ENCODE measurements around the gene OVCA2. TPM values are rescaled to one million over a fixed set of nuclear protein-coding genes. Genes with fewer than 3 reads are reported as not detected.

OVCA2 gene
- total RNA-seq, 2 experiments from 2014 or later, result 22.7 to 24.7 TPM

GRCh38 chr17:2067048-2067561 is 25.3 kb downstream of the OVCA2 start:
- CTCF ChIA-PET, result interaction anchor here (1.9 kb wide), 1 partner anchor 9 kb away, joined by 10 read pairs; no protein-coding TSS in a partner anchor
- Mint-ChIP-seq H3K4me1 (ENCODE audit: low read depth) (peaks cover 32% of the 10 kb centered on the region), H3K27ac (no peak overlapping the region), H3K9me3 (no peaks in the 10 kb centered on the region), H3K27me3 (ENCODE audit: low read depth) (peaks cover 2% of the 10 kb centered on the region), H3K36me3 (ENCODE audit: low read depth) (peaks cover 62% of the 10 kb centered on the region), H3K4me3 (no peak overlapping the region)
- intact Hi-C loops (cut with micrococcal nuclease), result no loop called here
- DNase-seq, result no peak

- Mint-ChIP-seq H3K27ac (no peak overlapping the region), H3K36me3 (ENCODE audit: low read depth) (peaks cover 60% of the 10 kb centered on the region), H3K4me3 (no peak overlapping the region), H3K27me3 (ENCODE audit: low read depth) (peaks cover 2% of the 10 kb centered on the region), H3K4me1 (ENCODE audit: low read depth) (peaks cover 32% of the 10 kb centered on the region), H3K9me3 (no peaks in the 10 kb centered on the region)
- DNase-seq, result no peak
- CTCF ChIA-PET, result interaction anchor here (1.6 to 1.9 kb wide), 2 partner anchors 10 to 179 kb away, joined by 5 to 10 read pairs; no protein-coding TSS in a partner anchor
- intact Hi-C loops (cut with micrococcal nuclease), result no loop called here
These were observed 25.8 kb downstream of the OVCA2 start for GRCh38 chr17:2067608-2068024.

- no peaks in the 10 kb centered on the region for H3K9me3 Mint-ChIP-seq
- CTCF ChIA-PET, result interaction anchor here (0.5 to 1.9 kb wide), 4 partner anchors 10 to 250 kb away, joined by 4 to 10 read pairs (median 5); no protein-coding TSS in a partner anchor
- peaks cover 32% of the 10 kb centered on the region for H3K4me1 Mint-ChIP-seq (ENCODE audit: low read depth)
These were observed 26.3 kb downstream of the OVCA2 start for GRCh38 chr17:2068031-2068518.

GRCh38 chr17:2068519-2069051 is 26.8 kb downstream of the OVCA2 start:
- intact Hi-C loops (cut with micrococcal nuclease), result no loop called here
- no peak overlapping the region for H3K4me3 Mint-ChIP-seq
- peaks cover 32% of the 10 kb centered on the region for H3K4me1 Mint-ChIP-seq (ENCODE audit: low read depth)
- peaks cover 2% of the 10 kb centered on the region for H3K27me3 Mint-ChIP-seq (ENCODE audit: low read depth)
- no peak overlapping the region for H3K27ac Mint-ChIP-seq
- peaks cover 56% of the 10 kb centered on the region for H3K36me3 Mint-ChIP-seq (ENCODE audit: low read depth)
- CTCF ChIA-PET, result interaction anchor here (0.5 to 1.9 kb wide), 6 partner anchors 11 to 249 kb away, joined by 3 to 10 read pairs (median 4); no protein-coding TSS in a partner anchor
- no peaks in the 10 kb centered on the region for H3K9me3 Mint-ChIP-seq
- no peak for DNase-seq

More at GRCh38 chr17:2068031-2068518, 26.3 kb downstream of the OVCA2 start:
- peaks cover 60% of the 10 kb centered on the region for H3K36me3 Mint-ChIP-seq (ENCODE audit: low read depth)
- DNase-seq, result no peak
- H3K27ac Mint-ChIP-seq, result no peak overlapping the region
- intact Hi-C loops (cut with micrococcal nuclease), result no loop called here
- peaks cover 2% of the 10 kb centered on the region for H3K27me3 Mint-ChIP-seq (ENCODE audit: low read depth)
- no peak overlapping the region for H3K4me3 Mint-ChIP-seq

GRCh38 chr17:2070241-2071023 is 28.6 kb downstream of the OVCA2 start:
- intact Hi-C loops (cut with micrococcal nuclease), result loop anchor here (1.0 kb wide), 2 partner anchors 17 to 174 kb away; no protein-coding TSS in a partner anchor
- Mint-ChIP-seq H3K4me1 (ENCODE audit: low read depth) (peaks cover 32% of the 10 kb centered on the region), H3K36me3 (ENCODE audit: low read depth) (peaks cover 42% of the 10 kb centered on the region)

GRCh38 chr17:2071024-2071385 is 29.2 kb downstream of the OVCA2 start:
- peaks cover 32% of the 10 kb centered on the region for H3K4me1 Mint-ChIP-seq (ENCODE audit: low read depth)
- CTCF ChIA-PET, result interaction anchor here (0.6 to 2.6 kb wide), 7 partner anchors 15 to 210 kb away, joined by 3 to 9 read pairs (median 4); partner anchors contain the start of gene HIC1
- no peaks in the 10 kb centered on the region for H3K9me3 Mint-ChIP-seq
- H3K27ac Mint-ChIP-seq, result no peak overlapping the region
- no peak overlapping the region for H3K4me3 Mint-ChIP-seq
- H3K36me3 Mint-ChIP-seq (ENCODE audit: low read depth), result peaks cover 37% of the 10 kb centered on the region
- no peak for DNase-seq
- no peaks in the 10 kb centered on the region for H3K27me3 Mint-ChIP-seq (ENCODE audit: low read depth)
- intact Hi-C loops (cut with micrococcal nuclease), result no loop called here

More at GRCh38 chr17:2070241-2071023, 28.6 kb downstream of the OVCA2 start:
- Mint-ChIP-seq H3K27ac (peak overlapping the region; percentile 43), H3K27me3 (ENCODE audit: low read depth) (no peaks in the 10 kb centered on the region), H3K9me3 (no peaks in the 10 kb centered on the region), H3K4me3 (peak overlapping the region; percentile 22)
- DNase-seq, result peak; percentile 87
- CTCF ChIA-PET, result interaction anchor here (0.9 to 2.6 kb wide), 7 partner anchors 15 to 211 kb away, joined by 3 to 9 read pairs (median 4); partner anchors contain the start of gene HIC1

- Mint-ChIP-seq H3K4me1 (ENCODE audit: low read depth) (peaks cover 32% of the 10 kb centered on the region), H3K36me3 (ENCODE audit: low read depth) (peaks cover 34% of the 10 kb centered on the region), H3K4me3 (no peak overlapping the region), H3K9me3 (no peaks in the 10 kb centered on the region), H3K27me3 (ENCODE audit: low read depth) (no peaks in the 10 kb centered on the region), H3K27ac (no peak overlapping the region)
- no peak for DNase-seq
- intact Hi-C loops (cut with micrococcal nuclease), result no loop called here
- CTCF ChIA-PET, result interaction anchor here (0.6 to 2.6 kb wide), 5 partner anchors 17 to 174 kb away, joined by 3 to 9 read pairs (median 4); partner anchors contain the start of gene HIC1
These were observed 29.8 kb downstream of the OVCA2 start for GRCh38 chr17:2071455-2072281.

GRCh38 chr17:2074919-2075318 is 33.1 kb downstream of the OVCA2 start:
- no peaks in the 10 kb centered on the region for H3K27me3 Mint-ChIP-seq (ENCODE audit: low read depth)
- no peak overlapping the region for H3K27ac Mint-ChIP-seq
- H3K4me1 Mint-ChIP-seq (ENCODE audit: low read depth), result peaks cover 17% of the 10 kb centered on the region
- no peaks in the 10 kb centered on the region for H3K9me3 Mint-ChIP-seq
- no peak overlapping the region for H3K4me3 Mint-ChIP-seq
- H3K36me3 Mint-ChIP-seq (ENCODE audit: low read depth), result peaks cover 32% of the 10 kb centered on the region
- CTCF ChIA-PET, result interaction anchor here (1.0 to 1.1 kb wide), 2 partner anchors 11 to 16 kb away, joined by 3 read pairs; no protein-coding TSS in a partner anchor
- intact Hi-C loops (cut with micrococcal nuclease), result no loop called here
- no peak for DNase-seq

- no peaks in the 10 kb centered on the region for H3K27me3 Mint-ChIP-seq (ENCODE audit: low read depth)
- H3K4me1 Mint-ChIP-seq (ENCODE audit: low read depth), result peaks cover 11% of the 10 kb centered on the region
- intact Hi-C loops (cut with micrococcal nuclease), result no loop called here
- no peak overlapping the region for H3K27ac Mint-ChIP-seq
- CTCF ChIA-PET, result interaction anchor here (0.9 to 1.1 kb wide), 2 partner anchors 11 to 12 kb away, joined by 3 read pairs; no protein-coding TSS in a partner anchor
- no peaks in the 10 kb centered on the region for H3K9me3 Mint-ChIP-seq
- peaks cover 28% of the 10 kb centered on the region for H3K36me3 Mint-ChIP-seq (ENCODE audit: low read depth)
- no peak overlapping the region for H3K4me3 Mint-ChIP-seq
- no peak for DNase-seq
These were observed 33.7 kb downstream of the OVCA2 start for GRCh38 chr17:2075336-2076086.

- CTCF ChIA-PET, result interaction anchor here (0.9 kb wide), 1 partner anchor 11 kb away, joined by 3 read pairs; no protein-coding TSS in a partner anchor
- H3K27me3 Mint-ChIP-seq (ENCODE audit: low read depth), result no peaks in the 10 kb centered on the region
- H3K36me3 Mint-ChIP-seq (ENCODE audit: low read depth), result peaks cover 29% of the 10 kb centered on the region
- H3K4me3 Mint-ChIP-seq, result no peak overlapping the region
- H3K9me3 Mint-ChIP-seq, result no peaks in the 10 kb centered on the region
- peaks cover 3% of the 10 kb centered on the region for H3K4me1 Mint-ChIP-seq (ENCODE audit: low read depth)
- intact Hi-C loops (cut with micrococcal nuclease), result no loop called here
- no peak overlapping the region for H3K27ac Mint-ChIP-seq
- DNase-seq, result no peak
These were observed 34.5 kb downstream of the OVCA2 start for GRCh38 chr17:2076087-2076984.

Measured in activated naive CD4-positive, alpha-beta T cell treated with anti-CD3 and anti-CD28 coated beads for 36 hours (primary cell).